ENCODE data around the gene PFKFB4. TPM values are rescaled to one million over a fixed set of nuclear protein-coding genes. Genes with fewer than 3 reads are reported as not detected.
A peak's percentile ranks its signal among the peaks of the same experiment; 100 is the strongest.

Gene PFKFB4
- total and polyA plus RNA-seq, 9 of the 15 experiments (the other 6 are each of a cell fraction or from before 2014, with no cell fraction given), result 0.92 to 56.3 (median 13.5) TPM

DNA sequence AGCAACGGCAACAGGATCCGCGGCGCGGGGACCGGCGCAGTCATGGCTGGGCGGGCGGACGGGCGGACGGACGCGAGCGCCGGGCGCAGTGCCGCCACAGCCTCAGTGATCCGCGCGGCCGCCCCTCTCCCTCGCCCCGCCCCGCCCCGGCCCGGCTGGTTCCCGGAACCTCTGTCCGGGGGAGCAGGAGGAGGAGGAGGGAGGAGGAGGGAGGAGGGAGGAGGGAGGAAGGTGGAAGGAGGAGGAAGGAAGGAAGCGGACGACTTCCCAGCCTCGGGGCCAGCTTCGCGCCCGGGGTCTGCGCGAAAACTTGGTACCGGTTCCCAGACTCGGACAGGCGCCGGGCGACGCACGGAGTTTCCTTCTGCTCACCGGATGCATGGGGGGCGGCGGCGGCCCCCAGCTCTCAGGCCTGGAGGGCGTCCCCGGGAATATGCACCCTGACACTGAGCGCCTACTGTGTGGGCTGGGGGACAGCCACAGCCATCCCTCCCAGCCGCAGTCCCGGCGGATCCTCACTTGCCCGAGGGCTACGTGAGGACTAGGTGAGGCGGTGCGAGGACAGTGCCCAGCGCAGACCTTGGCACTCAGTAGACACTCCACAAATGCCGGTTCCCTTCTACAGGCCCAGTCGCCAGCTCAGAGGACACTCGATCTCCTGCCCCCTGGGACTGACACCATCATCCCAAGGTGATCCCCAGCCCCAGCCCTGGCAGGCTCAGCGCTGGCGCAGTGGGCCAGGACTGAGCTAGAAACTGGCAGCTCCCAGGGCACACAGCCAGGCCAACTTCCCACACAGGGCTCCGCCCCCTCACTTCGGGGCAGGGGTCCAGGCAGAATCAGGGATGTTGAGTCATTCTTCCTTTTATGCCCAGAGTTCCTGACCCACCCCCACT is 52.3 kb downstream of the PFKFB4 start, which contains the start of gene SHISA5 (continued):
- TF ChIP-seq, protein P1, sequence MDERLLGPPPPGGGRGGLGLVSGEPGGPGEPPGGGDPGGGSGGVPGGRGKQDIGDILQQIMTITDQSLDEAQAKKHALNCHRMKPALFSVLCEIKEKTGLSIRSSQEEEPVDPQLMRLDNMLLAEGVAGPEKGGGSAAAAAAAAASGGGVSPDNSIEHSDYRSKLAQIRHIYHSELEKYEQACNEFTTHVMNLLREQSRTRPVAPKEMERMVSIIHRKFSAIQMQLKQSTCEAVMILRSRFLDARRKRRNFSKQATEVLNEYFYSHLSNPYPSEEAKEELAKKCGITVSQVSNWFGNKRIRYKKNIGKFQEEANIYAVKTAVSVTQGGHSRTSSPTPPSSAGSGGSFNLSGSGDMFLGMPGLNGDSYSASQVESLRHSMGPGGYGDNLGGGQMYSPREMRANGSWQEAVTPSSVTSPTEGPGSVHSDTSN (CRISPR knock-in tag; IDR thresholded peaks at IDR 0.05; ENCODE audit: low read depth), result no peak
- TF ChIP-seq, protein P1 (tag; conservative IDR thresholded peaks at IDR 0.05; ENCODE audit: low read depth), result no peak
- TF ChIP-seq ZNF780A (CRISPR knock-in tag; IDR thresholded peaks at IDR 0.05) (no peak), ARID2 (IDR thresholded peaks at IDR 0.05) (no peak), MAFF (IDR thresholded peaks at IDR 0.05; ENCODE audit: low read length) (no peak), HNRNPK (IDR thresholded peaks at IDR 0.05; ENCODE audit: low read depth, low read length, poor library complexity, severe bottlenecking) (peak; percentile 33), ZNF263 (CRISPR knock-in tag; IDR thresholded peaks at IDR 0.05; ENCODE audit: borderline replicate concordance) (peak; percentile 98), ETS2 (tag; IDR thresholded peaks at IDR 0.05; ENCODE audit: borderline replicate concordance, poor library complexity, severe bottlenecking) (no peak), NRF1 (conservative IDR thresholded peaks at IDR 0.05 in 1 of 2, IDR thresholded peaks at IDR 0.05 in 1 of 2) (peak in 1 of 2 experiments; percentile 30; a peak in 2 of 4 replicates), DDX20 (tag; IDR thresholded peaks at IDR 0.05; ENCODE audit: low read depth) (no peak), IRF1 (CRISPR knock-in tag; IDR thresholded peaks at IDR 0.05; ENCODE audit: borderline replicate concordance) (no peak), POLR3A (IDR thresholded peaks at IDR 0.05; ENCODE audit: borderline replicate concordance, extremely low read depth, insufficient read depth, insufficient read length) (no peak), TAF7 (tag; IDR thresholded peaks at IDR 0.05) (no peak), RHOXF2B (CRISPR knock-in tag; conservative IDR thresholded peaks at IDR 0.05) (no peak)
- TF ChIP-seq, protein P2, sequence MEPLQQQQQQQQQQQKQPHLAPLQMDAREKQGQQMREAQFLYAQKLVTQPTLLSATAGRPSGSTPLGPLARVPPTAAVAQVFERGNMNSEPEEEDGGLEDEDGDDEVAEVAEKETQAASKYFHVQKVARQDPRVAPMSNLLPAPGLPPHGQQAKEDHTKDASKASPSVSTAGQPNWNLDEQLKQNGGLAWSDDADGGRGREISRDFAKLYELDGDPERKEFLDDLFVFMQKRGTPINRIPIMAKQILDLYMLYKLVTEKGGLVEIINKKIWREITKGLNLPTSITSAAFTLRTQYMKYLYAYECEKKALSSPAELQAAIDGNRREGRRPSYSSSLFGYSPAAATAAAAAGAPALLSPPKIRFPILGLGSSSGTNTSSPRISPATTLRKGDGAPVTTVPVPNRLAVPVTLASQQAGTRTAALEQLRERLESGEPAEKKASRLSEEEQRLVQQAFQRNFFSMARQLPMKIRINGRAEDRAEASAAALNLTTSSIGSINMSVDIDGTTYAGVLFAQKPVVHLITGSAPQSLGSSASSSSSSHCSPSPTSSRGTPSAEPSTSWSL (CRISPR knock-in tag; IDR thresholded peaks at IDR 0.05; ENCODE audit: borderline replicate concordance), result no peak
- TF ChIP-seq, protein P3, sequence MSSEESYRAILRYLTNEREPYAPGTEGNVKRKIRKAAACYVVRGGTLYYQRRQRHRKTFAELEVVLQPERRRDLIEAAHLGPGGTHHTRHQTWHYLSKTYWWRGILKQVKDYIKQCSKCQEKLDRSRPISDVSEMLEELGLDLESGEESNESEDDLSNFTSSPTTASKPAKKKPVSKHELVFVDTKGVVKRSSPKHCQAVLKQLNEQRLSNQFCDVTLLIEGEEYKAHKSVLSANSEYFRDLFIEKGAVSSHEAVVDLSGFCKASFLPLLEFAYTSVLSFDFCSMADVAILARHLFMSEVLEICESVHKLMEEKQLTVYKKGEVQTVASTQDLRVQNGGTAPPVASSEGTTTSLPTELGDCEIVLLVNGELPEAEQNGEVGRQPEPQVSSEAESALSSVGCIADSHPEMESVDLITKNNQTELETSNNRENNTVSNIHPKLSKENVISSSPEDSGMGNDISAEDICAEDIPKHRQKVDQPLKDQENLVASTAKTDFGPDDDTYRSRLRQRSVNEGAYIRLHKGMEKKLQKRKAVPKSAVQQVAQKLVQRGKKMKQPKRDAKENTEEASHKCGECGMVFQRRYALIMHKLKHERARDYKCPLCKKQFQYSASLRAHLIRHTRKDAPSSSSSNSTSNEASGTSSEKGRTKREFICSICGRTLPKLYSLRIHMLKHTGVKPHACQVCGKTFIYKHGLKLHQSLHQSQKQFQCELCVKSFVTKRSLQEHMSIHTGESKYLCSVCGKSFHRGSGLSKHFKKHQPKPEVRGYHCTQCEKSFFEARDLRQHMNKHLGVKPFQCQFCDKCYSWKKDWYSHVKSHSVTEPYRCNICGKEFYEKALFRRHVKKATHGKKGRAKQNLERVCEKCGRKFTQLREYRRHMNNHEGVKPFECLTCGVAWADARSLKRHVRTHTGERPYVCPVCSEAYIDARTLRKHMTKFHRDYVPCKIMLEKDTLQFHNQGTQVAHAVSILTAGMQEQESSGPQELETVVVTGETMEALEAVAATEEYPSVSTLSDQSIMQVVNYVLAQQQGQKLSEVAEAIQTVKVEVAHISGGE (CRISPR knock-in tag; IDR thresholded peaks at IDR 0.05), result peak in 1 of 3 experiments; percentile 51; a peak in 1 of 6 replicates

All from K562 (cell line).